TTC549 (cell line): ENCODE measurements around the gene BEGAIN.

Experiments used
- FAIRE-seq: peaks from 2 replicates; lab custom pipeline; 2012; peaks lifted over from hg19 to GRCh38; lab: Jason Lieb, UNC

The BEGAIN gene

DNA sequence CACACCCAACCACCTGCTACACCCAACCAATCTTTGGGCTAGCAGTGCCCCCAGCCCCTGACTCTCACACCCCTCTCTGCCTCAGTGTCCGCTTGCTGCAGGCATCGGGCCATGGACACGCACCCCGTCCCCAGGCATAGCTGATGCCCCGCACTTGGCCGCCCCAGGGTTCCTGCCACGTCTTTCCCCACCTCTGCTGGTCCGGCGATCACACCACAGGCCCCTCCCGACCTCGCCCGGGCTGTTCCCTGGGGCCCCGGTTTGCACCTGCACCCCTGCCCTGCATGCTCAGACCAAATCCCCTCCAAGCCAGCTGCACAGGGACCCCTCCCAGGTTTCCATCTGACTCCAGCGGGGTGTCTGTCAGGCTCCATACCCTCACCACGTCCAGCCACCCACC is 38.3 kb downstream of the BEGAIN start:
- no peak for FAIRE-seq

DNA sequence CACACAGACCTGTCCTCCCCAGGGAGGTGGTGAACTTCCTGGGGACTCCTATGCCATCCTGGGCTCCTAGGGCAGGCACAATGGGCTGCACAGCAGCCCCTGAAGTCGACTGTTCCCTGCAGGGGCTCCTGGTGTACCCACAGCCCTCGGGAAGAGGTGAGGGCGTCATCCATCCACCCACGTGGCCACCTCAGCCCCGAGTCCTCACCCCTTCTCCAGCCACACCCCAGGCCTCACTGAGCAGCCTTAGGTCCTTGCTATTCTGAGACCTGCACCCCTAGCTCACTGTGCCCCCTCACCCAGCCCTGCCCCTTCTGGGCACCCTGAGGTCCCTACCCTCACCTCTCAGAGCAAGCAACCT is 38.9 kb downstream of the BEGAIN start:
- no peak for FAIRE-seq

DNA sequence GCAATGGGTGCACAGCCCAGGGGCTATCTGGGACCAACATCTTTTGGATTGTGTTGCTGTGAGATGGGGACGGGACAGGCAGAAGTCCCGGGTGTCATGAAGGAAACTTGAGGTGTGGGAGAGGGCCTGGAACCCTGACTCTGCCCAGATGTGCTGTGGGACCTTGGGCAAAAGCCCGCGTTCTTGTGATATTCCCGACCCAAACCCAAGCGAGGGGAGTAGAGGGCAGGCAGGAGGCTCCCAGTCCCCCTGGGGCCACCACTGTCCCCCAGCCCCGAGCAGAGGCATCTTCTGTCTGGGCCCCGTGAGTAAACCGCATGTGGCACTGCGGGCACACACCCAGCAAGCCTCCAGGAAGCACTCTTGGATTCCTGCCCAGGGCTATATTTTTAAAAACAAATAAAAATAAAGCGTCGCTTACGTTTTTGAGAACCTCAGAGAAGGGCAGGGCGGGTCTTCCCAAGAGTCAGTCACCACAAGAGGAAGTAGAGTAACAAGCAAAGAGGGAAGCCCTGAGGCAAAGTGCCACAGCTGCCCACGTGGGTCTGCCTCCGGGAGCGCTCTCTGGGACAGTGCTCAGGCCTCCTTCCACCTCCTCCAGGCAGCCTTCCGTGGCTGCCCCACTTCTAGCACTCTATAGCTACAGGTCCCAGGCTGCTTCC is 39.5 kb downstream of the BEGAIN start:
- FAIRE-seq = no peak

DNA sequence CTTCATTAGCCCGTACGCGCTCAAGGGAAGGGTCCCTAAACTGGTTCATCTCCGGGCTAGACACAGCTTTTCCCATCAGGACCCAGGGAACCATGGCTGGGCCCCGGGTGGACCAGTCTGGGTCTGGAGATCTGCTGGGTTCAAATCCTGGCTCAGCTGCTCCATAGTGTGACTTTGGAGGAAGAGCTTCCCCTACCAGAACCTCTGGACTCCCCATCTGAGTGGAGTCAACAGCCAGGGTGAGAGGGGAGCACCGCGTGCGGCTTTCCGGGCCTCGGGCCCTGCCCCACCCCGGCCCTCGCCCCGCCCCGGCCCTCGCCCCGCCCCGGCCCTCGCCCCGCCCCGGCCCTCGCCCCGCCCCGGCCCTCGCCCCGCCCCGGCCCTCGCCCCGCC is 41.2 kb downstream of the BEGAIN start:
- FAIRE-seq = no peak

DNA sequence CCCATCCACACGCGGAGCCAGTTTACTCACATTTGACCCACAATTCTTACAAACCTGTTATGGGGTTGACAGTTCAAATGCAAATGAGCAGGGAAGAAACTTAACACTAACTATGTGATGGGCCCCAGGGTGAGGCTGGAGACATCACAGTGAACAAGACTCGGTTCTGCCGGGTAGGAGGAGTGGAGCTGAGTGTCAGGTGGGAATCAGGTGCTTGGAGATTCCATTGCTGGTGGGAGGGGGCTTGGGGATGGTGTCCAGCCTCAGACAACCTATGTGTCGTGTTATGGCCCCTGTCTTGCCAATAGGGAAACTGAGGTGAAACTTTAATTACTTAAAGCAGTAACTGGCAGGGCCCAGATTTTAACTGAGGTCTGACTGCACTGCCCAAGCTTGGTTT is 41.9 kb downstream of the BEGAIN start:
- no peak for FAIRE-seq

DNA sequence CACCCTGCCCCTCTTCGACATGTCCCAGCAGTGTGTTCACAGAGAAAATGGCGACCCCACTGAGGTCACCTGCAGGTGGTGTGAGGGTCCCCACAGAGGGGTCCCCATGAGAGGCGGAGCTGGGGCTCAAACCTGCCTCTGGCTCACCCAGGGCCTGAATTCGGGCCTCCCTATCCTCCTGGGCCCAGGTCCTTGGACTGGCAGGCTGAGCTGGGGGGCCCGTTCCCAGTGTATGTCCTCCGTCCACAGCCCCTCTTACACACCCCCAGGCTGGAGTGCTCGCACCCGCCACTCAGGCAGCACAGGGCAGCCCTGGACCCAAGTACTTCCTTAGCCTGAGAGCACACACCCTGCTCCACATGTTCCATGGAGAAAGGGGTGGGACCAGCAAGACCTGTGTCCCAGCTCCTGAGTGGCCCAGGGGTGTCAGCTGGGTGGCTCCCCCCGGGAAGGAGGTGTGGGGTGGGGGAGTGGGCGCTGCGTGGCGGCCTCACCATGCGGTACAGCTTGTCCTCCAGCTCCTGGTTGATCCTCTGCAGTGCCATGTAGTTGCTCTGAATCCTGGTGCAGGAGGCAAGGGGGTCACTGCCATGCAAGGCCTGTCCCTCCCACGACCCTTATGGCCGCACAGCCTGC is 42.6 kb downstream of the BEGAIN start:
- FAIRE-seq = no peak

DNA sequence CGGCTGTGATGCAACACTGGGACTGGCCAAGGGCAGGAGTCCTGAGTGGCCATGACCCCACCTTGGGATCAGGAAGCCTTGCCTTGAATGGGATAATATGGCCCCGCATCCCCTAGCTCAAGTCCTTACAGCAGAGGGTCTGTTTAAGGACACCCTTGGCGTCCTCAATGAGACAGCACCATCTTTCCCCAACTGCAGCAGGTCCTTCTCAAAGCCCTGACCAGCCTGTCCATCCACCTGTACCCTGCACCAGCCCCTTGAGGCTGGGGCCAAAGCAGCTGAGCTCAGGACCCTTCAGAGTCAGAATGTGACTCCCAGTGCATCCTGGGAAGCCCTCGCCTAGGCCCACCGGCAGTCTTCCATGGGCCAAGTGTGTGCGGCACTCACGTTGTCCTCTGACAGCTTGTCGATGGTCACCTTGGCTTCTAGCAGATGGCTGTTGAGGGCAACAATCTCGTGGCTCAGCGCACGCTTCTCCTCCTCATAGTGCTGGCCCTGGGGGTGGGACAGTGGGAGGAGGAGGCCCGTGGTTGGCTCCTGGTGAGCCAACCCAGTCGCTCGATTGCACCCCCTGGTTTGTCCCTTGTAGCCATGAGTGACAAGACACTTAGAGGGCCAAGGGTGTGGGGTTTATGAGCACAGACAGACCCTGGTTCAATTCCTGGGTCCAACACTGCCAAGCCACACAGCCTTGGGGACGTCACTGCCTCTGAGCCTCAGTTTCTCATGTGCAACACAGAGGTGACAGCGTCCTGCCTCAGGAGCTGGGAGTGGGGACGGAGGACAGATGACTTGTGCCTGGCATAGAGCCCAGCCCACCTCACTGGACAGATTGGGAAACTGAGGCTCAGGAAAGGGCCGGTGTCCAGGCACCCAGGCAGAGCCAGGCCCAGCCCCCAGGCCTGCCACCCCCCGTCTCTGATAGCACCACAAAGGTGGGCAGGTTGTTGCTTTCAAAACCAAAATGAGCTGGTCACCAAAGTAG is 43.5 kb downstream of the BEGAIN start:
- no peak for FAIRE-seq

DNA sequence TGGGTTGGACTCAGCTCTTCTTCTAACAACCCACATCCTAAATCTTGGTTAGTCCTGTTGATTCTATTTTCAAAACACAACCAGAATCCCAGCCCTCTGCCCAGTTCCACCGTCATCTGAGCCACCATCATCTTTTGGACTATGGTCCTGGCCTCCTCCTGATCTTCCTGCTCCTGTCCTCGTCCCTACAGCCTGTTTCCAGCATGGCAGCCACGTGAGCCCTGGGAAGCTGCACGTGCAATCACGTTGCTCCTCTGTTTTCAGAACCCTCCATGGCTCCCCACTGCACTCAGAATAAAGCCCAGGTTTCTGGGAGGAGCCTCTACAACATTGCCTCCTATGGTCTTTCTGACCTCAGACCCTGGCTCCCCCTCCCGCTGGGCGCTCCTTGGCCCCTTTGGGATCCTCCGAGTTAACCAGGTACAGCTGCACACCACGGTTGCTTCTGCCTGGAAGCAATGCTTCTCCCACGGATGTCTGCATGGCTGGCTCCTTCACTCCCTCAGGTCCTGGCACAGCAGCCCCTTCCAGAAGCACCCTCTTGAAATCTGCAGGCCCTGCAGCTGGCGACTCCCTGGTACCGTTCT is 44.5 kb downstream of the BEGAIN start:
- FAIRE-seq = no peak

DNA sequence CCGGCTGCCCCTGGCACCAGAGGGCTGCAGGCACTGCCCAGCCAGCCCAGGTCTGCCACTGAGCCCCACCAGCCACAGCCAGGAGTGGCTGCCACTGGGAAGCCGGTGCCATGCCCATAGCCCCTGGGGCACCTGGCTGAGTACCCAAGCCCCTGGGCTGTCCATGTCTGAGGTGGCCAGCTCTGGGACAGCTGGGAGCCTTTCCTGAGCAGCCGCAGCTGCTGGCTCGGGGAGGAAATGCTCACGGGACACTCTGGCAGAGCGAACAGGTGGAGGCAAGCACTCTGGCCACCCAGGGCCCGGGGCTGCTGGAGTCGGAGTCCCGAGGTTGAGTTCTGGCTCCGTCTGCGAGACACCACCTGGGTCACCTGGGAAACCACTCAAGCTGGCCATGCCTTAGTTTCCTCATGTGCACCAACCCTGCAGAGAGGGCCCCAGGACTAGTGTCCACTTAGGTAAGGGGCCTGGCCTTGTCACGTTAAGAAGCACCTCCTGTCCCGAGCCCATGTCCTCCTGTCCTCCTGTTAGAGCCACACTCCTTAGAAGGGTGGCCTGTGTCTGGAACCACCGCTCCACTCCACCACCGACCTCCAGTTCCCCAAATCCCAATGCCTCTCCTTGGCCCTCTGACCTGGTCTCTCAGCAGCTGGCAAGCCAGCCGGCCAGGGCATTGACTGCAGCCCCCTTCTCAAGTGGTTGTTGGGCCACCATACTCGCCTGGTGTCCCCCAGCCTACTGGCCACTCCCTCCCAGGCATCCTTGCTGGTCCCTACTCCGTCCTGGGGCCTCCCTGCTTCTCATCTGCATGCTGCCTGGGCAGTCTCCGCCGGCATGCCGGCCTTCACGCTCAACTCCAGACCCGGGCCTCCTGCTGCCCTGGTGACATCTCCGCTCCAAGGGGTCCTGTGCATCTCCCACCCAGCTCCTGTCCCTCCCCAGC is 45.3 kb downstream of the BEGAIN start:
- FAIRE-seq = no peak

DNA sequence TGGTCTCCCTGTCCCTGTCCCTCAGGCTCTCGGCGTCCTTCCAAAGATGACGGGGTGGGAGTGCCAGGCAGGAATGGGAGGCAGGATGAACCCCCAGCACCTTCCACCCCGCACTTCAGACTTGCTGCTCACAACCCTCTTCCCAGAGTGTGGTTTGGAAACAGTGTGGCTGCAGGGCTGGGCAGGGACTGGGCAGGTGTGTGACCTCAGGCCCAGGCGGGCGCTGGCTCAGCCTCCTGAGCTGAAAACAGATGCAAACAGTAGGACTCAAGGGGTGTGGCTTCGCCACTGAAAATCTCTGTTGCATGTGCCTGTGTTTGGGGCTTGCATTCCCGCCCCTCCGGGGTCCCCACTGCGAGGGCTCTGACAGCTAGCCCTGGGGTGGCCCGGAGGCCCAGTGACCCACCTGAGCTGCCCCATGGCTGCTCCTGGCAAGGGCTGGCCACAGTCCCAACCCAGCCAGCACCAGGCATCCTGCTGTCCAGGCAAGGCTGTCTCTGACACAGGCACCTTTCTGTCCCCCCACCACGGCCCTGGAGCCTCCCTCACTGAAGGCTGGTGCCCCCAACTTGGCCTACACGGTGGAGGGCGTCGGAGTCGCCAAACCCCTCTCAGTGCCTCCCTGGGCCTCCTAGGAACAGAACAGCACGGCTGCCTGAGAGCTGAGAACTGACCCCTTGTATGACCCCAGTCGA is 46.1 kb downstream of the BEGAIN start:
- no peak for FAIRE-seq

DNA sequence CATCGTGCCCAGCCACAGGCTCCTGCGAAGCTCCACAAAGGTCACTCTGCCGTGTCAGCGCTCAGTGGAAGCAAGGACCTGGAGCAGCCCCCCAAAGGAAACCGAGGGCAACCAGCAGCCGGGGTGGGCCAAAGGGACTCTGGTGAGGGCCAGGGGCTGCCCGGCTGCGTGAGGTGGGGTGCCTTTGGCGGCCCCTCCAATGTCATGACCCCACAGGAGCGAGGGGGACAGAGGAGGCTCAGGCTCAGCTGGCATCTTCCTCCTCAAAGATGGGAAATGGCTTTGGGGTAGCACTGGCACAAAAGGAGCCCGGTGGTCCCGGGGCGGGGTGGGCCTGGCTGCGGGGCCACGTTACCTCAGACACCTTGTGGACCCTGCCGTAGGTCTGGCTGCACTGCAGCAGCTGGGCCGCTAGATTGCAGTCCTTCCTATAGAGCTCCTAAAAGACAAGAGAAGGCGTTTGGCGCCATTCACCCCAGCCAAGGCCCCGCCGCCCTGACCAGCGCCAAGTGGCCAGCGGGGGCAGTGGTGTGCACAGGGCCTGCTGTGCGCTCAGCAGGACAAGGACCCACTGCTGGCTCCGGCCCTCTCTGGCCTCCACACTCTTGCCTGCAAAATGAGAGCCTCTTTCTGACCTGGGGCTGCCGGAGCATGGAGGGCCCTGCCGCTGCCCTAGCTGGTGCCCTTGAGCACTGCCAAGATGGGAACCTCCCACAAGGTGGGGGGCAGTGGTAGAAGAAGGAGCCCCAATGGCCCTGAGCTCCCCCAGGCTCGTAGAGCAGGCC is 46.9 kb downstream of the BEGAIN start:
- no peak for FAIRE-seq

DNA sequence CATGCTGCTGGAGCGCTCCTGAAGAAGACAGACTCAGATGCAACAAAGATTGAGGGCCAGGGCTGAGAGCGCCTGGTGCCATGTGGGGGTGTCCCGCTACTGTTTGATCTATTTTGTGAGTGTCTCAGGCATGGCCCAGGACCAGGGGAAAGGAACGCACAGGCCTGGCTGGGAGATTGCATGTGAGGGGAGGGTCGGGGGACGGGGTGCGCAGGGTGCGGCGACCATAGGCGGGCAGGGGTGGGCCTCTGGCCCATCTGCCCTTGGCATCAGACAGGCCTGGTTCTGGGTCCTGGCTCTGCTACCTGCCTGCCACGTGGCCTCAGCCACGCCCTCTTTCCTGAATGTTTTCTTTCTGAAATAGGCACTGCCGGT is 47.5 kb downstream of the BEGAIN start:
- FAIRE-seq = no peak

DNA sequence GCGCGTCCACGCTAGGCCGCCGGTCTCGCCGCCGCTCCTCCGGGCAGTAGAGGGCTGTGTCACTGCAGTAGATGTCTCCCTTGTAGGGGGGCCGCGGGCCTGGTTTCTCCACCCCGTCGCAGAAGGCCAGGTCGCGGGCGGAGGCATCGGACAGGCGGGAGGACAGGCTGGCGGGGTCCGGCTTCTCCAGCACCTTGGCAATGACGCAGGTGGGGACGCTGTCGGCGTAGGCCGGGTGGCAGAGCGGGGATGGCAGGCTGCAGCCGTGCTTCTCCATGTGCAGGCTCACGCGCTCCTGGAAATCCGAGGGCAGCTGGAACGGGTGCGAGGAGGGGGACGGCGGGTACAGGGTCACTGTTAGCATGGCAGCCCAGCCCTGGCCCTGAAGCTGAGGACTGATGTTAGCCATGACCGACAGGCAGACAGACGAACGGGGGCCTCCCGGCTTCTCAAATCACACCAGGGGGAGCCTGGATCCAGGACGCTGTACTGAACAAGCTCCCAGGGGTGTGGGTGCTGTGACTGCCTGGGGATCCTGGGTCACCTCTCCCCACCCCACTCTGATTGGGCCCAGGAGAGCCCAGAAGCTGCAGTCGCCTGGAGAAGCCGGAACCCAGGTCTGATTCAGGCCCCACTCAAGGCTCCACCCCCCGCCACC is 48.1 kb downstream of the BEGAIN start:
- no peak for FAIRE-seq

DNA sequence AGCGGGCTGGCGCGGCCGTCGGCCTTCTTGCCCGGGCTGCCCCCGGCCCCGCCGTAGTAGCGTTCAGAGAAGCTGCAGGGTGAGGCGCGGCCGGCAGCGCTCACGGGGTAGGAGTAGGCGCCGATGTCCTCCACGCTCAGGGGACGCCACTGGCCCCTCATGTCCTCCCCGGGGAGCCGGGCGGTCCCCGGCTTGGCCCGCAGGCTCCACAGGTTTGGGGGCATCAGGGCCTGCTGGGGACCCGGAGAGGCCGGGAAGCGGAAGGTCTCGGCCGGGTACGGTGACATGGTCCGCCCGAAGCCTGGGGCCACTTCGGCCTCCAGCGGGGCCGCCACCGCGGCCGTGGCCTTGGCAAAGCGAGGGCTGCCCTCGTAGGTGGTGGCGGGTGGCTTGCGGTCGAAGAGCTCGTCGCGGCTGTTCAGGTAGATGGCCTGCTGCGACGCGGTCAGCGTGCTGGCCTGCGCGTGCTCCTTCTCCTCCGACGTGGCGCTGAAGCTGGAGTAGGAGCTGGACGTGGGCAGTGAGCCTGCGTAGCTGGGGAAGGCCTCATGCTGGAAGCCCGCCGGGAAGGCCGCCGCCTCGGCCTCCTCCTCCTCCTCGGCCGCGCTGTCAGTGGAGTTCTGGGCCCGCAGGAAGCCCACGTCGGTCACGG is 48.7 kb downstream of the BEGAIN start:
- no peak for FAIRE-seq

DNA sequence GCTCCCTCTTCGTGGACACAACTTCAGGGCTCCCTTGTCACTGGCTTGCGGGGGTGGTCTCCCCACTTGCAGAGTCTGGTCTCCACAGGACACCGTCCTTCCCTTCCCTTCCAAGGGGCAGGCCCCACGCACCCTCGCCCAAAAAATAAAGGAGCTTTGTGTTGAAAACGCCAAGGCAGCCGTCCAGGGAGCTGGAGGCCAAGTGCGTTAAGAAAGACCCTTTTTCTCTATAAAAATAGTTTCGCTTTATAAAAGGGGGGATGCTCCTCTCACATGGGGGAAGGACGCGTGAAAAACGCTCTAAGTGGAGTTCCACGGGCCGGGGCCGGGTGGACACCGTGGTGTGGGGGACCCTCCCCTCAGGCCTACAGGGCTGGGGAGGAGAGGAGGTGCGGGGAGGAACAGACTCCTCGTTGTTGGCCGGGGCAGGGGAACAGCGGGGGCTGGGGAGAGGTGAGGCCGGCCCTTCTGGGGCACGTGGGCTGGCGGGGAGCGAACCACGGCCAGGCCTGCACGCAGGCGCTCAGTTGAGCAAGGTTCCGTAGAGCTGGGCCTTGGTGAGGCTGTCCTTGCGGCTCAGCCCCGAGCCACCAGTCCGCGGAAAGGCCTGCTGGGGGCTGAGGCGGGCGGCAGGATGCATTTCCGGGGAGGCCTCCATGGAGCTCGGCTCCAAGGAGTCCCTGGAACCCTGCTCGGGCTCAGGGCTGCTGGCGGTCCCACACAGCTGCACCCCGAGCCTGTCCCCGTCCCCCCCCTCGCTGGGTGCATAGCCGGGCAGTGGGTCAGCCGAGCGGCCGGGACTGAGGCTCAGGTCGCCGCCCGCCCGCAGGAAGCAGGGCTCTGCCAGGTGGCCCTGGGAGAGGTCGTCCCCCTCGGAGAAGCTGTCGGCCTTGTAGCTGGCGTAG is 49.5 kb downstream of the BEGAIN start:
- FAIRE-seq = no peak

DNA sequence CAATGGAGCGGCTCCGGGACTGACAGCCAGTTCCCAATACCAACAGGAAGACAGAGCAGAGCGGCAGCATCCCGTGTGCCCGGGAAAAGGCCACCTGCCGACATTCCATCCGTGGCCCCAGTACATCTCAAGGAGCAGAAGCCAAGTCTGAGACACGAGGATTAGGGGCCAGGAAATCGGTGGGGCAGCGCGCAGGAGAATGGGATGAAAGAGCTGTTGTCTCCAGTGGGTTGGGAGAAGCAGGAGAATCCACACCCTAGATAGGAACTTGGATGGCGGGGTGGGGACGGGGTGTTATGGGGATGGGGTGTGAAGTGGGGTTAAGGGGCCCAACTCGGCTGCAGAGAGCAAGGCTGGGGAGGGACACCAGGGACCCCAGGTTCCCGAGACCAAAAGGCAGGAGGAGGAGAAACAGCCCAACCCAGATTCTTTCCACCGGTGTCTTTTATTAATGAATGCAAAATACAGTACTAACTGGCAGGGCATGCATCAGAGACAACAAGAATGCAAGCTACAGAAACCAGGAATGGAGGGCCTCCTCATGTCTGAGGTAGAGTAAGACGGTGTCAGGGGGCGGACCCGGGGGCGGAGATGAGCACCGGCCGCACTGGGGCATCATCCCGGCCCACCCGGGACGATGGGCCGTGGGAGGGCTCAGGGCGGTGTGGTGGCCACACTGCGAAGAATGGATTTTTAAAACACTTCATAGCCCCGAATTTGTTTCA is 50.3 kb downstream of the BEGAIN start:
- no peak for FAIRE-seq

DNA sequence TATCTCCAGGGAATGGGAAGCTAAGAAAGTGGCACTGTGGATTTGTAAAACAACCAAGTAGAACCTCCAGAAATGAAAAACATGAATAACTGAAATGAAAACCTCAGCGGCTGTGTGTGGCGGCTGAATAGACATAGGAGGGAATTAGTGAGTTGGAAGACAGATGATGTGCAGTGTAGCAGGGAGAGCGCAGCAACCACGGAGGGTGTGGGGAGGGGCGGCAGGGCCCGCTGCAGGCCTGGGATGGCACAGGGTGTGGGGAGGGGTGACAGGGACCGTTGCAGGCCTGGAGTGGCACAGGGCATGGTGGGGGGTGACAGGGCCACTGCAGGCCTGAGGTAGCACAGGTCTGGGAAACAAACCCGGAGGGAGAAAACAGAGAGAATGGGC is 51.1 kb downstream of the BEGAIN start:
- no peak for FAIRE-seq
